ENCODE data around the gene TAGLN. TPM values are rescaled to one million over a fixed set of nuclear protein-coding genes. Genes with fewer than 3 reads are reported as not detected.
A peak's percentile ranks its signal among the peaks of the same experiment; 100 is the strongest.

Gene TAGLN
- polyA plus RNA-seq, 1 experiment, result 3,100 TPM

GRCh38 chr11:117222991-117223740, 24.0 kb downstream of the TAGLN start:
- no peaks in the 10 kb centered on the region for H3K27me3 ChIP-seq (ENCODE audit: control insufficient read depth, insufficient read depth, low read length)
- CTCF ChIA-PET, result interaction anchor here (0.9 to 4.6 kb wide), 6 partner anchors 8 to 388 kb away, joined by 4 to 70 read pairs (median 16); partner anchors contain the start of genes PCSK7 and SIDT2
- no peak for TF ChIP-seq CTCF (IDR thresholded peaks at IDR 0.05; ENCODE audit: low read depth, low read length)
- no peaks in the 10 kb centered on the region for H3K9me3 ChIP-seq (ENCODE audit: control insufficient read depth, insufficient read depth, low read length)
- H3K4me3 ChIP-seq (ENCODE audit: low read depth, low read length), result no peak overlapping the region
- no peak for DNase-seq (ENCODE audit: low read depth, low spot score)
- POLR2A ChIA-PET, result no interaction called here
- H3K27ac ChIP-seq (ENCODE audit: low read depth, low read length), result peak overlapping the region; percentile 21

GRCh38 chr11:117223741-117224689, 24.8 kb downstream of the TAGLN start:
- no peak for TF ChIP-seq CTCF (IDR thresholded peaks at IDR 0.05; ENCODE audit: low read depth, low read length)
- DNase-seq (ENCODE audit: low read depth, low spot score), result no peak
- POLR2A ChIA-PET, result interaction anchor here (1.6 kb wide), 1 partner anchor 21 kb away, joined by 4 read pairs; no protein-coding TSS in a partner anchor
- Histone ChIP-seq H3K27ac (ENCODE audit: low read depth, low read length) (no peak overlapping the region), H3K27me3 (ENCODE audit: control insufficient read depth, insufficient read depth, low read length) (no peaks in the 10 kb centered on the region), H3K4me3 (ENCODE audit: low read depth, low read length) (no peak overlapping the region), H3K9me3 (ENCODE audit: control insufficient read depth, insufficient read depth, low read length) (no peaks in the 10 kb centered on the region)
- CTCF ChIA-PET, result interaction anchor here (1.0 to 4.6 kb wide), 8 partner anchors 8 to 481 kb away, joined by 3 to 70 read pairs (median 4); partner anchors contain the start of genes SIDT2, TAGLN and ZPR1

GRCh38 chr11:117225553-117226170, 26.5 kb downstream of the TAGLN start:
- no peak for TF ChIP-seq CTCF (IDR thresholded peaks at IDR 0.05; ENCODE audit: low read depth, low read length)
- Histone ChIP-seq H3K27ac (ENCODE audit: low read depth, low read length) (no peak overlapping the region), H3K27me3 (ENCODE audit: control insufficient read depth, insufficient read depth, low read length) (no peaks in the 10 kb centered on the region), H3K9me3 (ENCODE audit: control insufficient read depth, insufficient read depth, low read length) (no peaks in the 10 kb centered on the region), H3K4me3 (ENCODE audit: low read depth, low read length) (no peak overlapping the region)
- POLR2A ChIA-PET, result interaction anchor here (0.7 to 1.8 kb wide), 4 partner anchors 15 to 434 kb away, joined by 3 to 22 read pairs (median 4); partner anchors contain the start of gene APOA5
- CTCF ChIA-PET, result interaction anchor here (1.4 to 4.6 kb wide), 14 partner anchors 10 to 493 kb away, joined by 3 to 70 read pairs (median 6); partner anchors contain the start of genes APOA5 and SIDT2
- no peak for DNase-seq (ENCODE audit: low read depth, low spot score)

GRCh38 chr11:117226388-117227385, 27.5 kb downstream of the TAGLN start:
- DNase-seq (ENCODE audit: low read depth, low spot score), result no peak
- Histone ChIP-seq H3K27me3 (ENCODE audit: control insufficient read depth, insufficient read depth, low read length) (no peaks in the 10 kb centered on the region), H3K4me3 (ENCODE audit: low read depth, low read length) (no peak overlapping the region), H3K9me3 (ENCODE audit: control insufficient read depth, insufficient read depth, low read length) (peaks cover 2% of the 10 kb centered on the region; the same call in 1 of the 2 replicates), H3K27ac (ENCODE audit: low read depth, low read length) (peak overlapping the region; percentile 11)
- TF ChIP-seq CTCF (IDR thresholded peaks at IDR 0.05; ENCODE audit: low read depth, low read length), result peak; percentile 79
- ChIA-PET POLR2A (interaction anchor here (0.5 to 1.8 kb wide), 4 partner anchors 16 to 435 kb away, joined by 3 to 22 read pairs (median 4); partner anchors contain the start of gene APOA5), CTCF (interaction anchor here (0.6 to 4.6 kb wide), 40 partner anchors 8 to 827 kb away, joined by 3 to 70 read pairs (median 4); partner anchors contain the start of genes APOA5, BACE1, PAFAH1B2 and SIDT2)
